ENCODE results near the gene XRCC3.
"Not testable (repeated sequence)": the region's sequence is repeated elsewhere in the genome, so short reads cannot be mapped to it uniquely, and the experiment has no call there.

Gene XRCC3

DNA sequence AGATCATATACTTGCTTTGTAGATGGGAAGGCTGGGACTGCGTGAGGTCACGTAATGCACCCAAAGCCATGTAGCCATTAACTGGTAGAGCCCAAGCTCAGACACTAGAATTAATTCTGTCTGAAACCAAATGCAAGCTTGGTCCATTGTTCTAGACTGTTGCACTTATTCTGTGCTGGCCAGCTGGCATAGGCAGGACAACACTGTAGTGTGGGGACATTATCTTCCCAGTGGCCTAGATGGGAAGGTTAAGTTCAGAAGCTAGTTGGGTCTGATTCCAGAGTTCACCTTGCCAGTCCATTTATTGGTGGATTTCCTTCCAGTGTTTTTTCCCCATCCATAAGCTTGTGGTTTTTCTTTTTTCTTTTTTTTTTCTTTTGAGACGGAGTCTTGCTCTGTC lies 47.1 kb downstream of the XRCC3 start:
- H3K27ac Mint-ChIP-seq (ENCODE audit: low read depth) = no peak overlapping the region
- H3K9me3 Mint-ChIP-seq = no peaks in the 10 kb centered on the region
- H3K4me3 Mint-ChIP-seq = no peak overlapping the region
- DNase-seq (ENCODE audit: low spot score in 2 of 2) (no peak), ATAC-seq (replicated peaks; ENCODE audit: extremely low read depth, poor library complexity, severe bottlenecking) (no peak)
- no peaks in the 10 kb centered on the region for H3K27me3 Mint-ChIP-seq
- H3K4me1 Mint-ChIP-seq = peaks cover 7% of the 10 kb centered on the region
- peaks cover 73% of the 10 kb centered on the region for H3K36me3 Mint-ChIP-seq (ENCODE audit: insufficient read depth)

DNA sequence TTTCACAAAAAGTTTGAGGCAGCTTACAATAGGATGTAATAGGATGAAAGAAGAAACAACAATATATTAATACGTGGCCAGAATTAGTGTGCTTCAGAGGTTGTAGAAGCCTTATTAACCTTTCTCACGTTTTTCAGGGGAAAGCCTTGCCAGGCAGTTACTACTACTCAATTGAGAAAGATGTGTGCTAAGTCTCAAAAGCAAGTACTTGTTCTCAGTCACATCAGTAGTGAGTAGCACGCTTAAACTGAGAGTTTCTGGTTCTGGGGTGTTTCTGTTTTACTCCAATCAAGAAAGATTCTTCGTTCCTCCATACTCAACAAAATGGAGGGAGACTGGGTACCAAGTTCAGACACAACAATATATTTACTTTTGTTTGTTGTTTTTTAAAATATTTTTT lies 47.6 kb downstream of the XRCC3 start:
- ATAC-seq (replicated peaks; ENCODE audit: extremely low read depth, poor library complexity, severe bottlenecking) (no peak), DNase-seq (ENCODE audit: low spot score in 2 of 2) (no peak)
- Mint-ChIP-seq H3K27me3 (no peaks in the 10 kb centered on the region), H3K4me3 (no peak overlapping the region), H3K27ac (ENCODE audit: low read depth) (no peak overlapping the region), H3K4me1 (peaks cover 7% of the 10 kb centered on the region), H3K9me3 (no peaks in the 10 kb centered on the region), H3K36me3 (ENCODE audit: insufficient read depth) (peaks cover 72% of the 10 kb centered on the region)

DNA sequence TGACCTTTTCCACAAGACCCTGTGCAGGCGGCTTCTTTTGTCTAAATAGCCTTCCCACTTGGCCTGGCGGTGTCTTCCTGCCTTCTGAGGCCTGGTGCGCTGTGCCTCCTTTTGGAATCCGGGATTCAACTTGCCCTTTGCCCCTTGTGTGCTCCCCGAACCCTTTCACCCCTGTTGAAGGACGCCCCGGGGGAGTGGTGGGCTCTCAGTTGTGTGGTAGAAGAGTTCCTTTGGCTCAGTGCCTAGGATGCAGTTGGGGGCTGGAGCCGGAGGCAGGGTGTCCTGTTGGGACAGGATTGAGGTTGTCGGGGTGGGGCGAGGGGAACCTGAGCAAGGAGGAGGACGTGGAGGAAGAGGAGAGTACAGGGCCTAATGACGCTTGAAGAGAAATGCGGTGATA lies 51.7 kb downstream of the XRCC3 start:
- H3K9me3 Mint-ChIP-seq = no peaks in the 10 kb centered on the region
- H3K36me3 Mint-ChIP-seq (ENCODE audit: insufficient read depth) = peaks cover 68% of the 10 kb centered on the region
- no peak overlapping the region for H3K27ac Mint-ChIP-seq (ENCODE audit: low read depth)

GRCh38 chr14:103662591-103662990 lies 52.7 kb downstream of the XRCC3 start:
- ATAC-seq (replicated peaks; ENCODE audit: extremely low read depth, poor library complexity, severe bottlenecking) = no peak
- DNase-seq (ENCODE audit: low spot score in 2 of 2) = no peak
- Mint-ChIP-seq H3K27me3 (no peaks in the 10 kb centered on the region), H3K36me3 (ENCODE audit: insufficient read depth) (peaks cover 73% of the 10 kb centered on the region), H3K9me3 (no peaks in the 10 kb centered on the region), H3K4me1 (no peaks in the 10 kb centered on the region), H3K4me3 (no peak overlapping the region), H3K27ac (ENCODE audit: low read depth) (no peak overlapping the region)

More for the DNA sequence above, 51.7 kb downstream of the XRCC3 start:
- no peak for ATAC-seq (replicated peaks; ENCODE audit: extremely low read depth, poor library complexity, severe bottlenecking)
- Mint-ChIP-seq H3K27me3 (no peaks in the 10 kb centered on the region), H3K4me3 (no peak overlapping the region), H3K4me1 (no peaks in the 10 kb centered on the region)
- no peak for DNase-seq (ENCODE audit: low spot score in 2 of 2)

DNA sequence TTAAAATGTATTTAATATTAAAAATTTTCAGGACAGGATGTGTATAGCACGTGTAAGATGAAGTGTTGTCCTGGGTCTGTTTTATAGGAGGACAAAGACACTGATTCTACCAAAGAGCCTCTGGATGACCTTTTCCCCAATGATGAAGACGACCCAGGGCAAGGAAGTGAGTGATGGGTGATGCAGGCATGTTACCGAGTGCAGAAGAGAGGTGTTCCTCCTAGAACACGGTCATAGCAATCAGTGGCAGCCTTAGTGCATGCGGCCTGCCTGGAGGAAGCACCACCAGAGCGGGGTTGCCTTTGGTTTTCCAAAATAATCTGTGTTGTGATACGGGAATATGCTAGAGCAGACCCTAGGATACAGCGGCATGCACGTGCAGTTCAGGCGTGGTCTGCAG lies 53.2 kb downstream of the XRCC3 start:
- ATAC-seq (replicated peaks; ENCODE audit: extremely low read depth, poor library complexity, severe bottlenecking) = no peak
- Mint-ChIP-seq H3K27ac (ENCODE audit: low read depth) (no peak overlapping the region), H3K36me3 (ENCODE audit: insufficient read depth) (peaks cover 74% of the 10 kb centered on the region), H3K27me3 (no peaks in the 10 kb centered on the region), H3K4me1 (no peaks in the 10 kb centered on the region), H3K9me3 (no peaks in the 10 kb centered on the region), H3K4me3 (no peak overlapping the region)
- no peak for DNase-seq (ENCODE audit: low spot score in 2 of 2)

GRCh38 chr14:103659631-103660030 lies 55.6 kb downstream of the XRCC3 start:
- Mint-ChIP-seq H3K27ac (ENCODE audit: low read depth) (no peak overlapping the region), H3K9me3 (no peaks in the 10 kb centered on the region)

GRCh38 chr14:103657471-103657870 lies 57.8 kb downstream of the XRCC3 start:
- peaks cover 7% of the 10 kb centered on the region for H3K4me1 Mint-ChIP-seq
- DNase-seq (ENCODE audit: low spot score in 2 of 2) = no peak
- no peak overlapping the region for H3K27ac Mint-ChIP-seq (ENCODE audit: low read depth)
- H3K36me3 Mint-ChIP-seq (ENCODE audit: insufficient read depth) = peaks cover 80% of the 10 kb centered on the region
- no peaks in the 10 kb centered on the region for H3K27me3 Mint-ChIP-seq
- no peak overlapping the region for H3K4me3 Mint-ChIP-seq
- no peak for ATAC-seq (replicated peaks; ENCODE audit: extremely low read depth, poor library complexity, severe bottlenecking)
- no peaks in the 10 kb centered on the region for H3K9me3 Mint-ChIP-seq

More at GRCh38 chr14:103659631-103660030, 55.6 kb downstream of the XRCC3 start:
- DNase-seq (ENCODE audit: low spot score in 2 of 2) (no peak), ATAC-seq (replicated peaks; ENCODE audit: extremely low read depth, poor library complexity, severe bottlenecking) (no peak)
- Mint-ChIP-seq H3K27me3 (no peaks in the 10 kb centered on the region), H3K4me3 (no peak overlapping the region), H3K4me1 (no peaks in the 10 kb centered on the region), H3K36me3 (ENCODE audit: insufficient read depth) (peaks cover 81% of the 10 kb centered on the region)

GRCh38 chr14:103656756-103657133 lies 58.5 kb downstream of the XRCC3 start:
- H3K9me3 Mint-ChIP-seq = no peaks in the 10 kb centered on the region
- peaks cover 78% of the 10 kb centered on the region for H3K36me3 Mint-ChIP-seq (ENCODE audit: insufficient read depth)
- H3K4me3 Mint-ChIP-seq = no peak overlapping the region
- DNase-seq (ENCODE audit: low spot score in 2 of 2) (no peak), ATAC-seq (replicated peaks; ENCODE audit: extremely low read depth, poor library complexity, severe bottlenecking) (no peak)
- peaks cover 13% of the 10 kb centered on the region for H3K4me1 Mint-ChIP-seq
- no peaks in the 10 kb centered on the region for H3K27me3 Mint-ChIP-seq
- H3K27ac Mint-ChIP-seq (ENCODE audit: low read depth) = no peak overlapping the region

GRCh38 chr14:103656031-103656755 lies 59.1 kb downstream of the XRCC3 start:
- peaks cover 17% of the 10 kb centered on the region for H3K4me1 Mint-ChIP-seq
- H3K9me3 Mint-ChIP-seq = no peaks in the 10 kb centered on the region
- DNase-seq (ENCODE audit: low spot score in 2 of 2) = no peak
- H3K36me3 Mint-ChIP-seq (ENCODE audit: insufficient read depth) = peaks cover 74% of the 10 kb centered on the region
- H3K27me3 Mint-ChIP-seq = no peaks in the 10 kb centered on the region
- H3K27ac Mint-ChIP-seq (ENCODE audit: low read depth) = no peak overlapping the region
- no peak overlapping the region for H3K4me3 Mint-ChIP-seq
- ATAC-seq (replicated peaks; ENCODE audit: extremely low read depth, poor library complexity, severe bottlenecking) = no peak

GRCh38 chr14:103654619-103655018 lies 60.6 kb downstream of the XRCC3 start:
- no peaks in the 10 kb centered on the region for H3K9me3 Mint-ChIP-seq
- DNase-seq (ENCODE audit: low spot score in 2 of 2) = no peak
- peaks cover 64% of the 10 kb centered on the region for H3K36me3 Mint-ChIP-seq (ENCODE audit: insufficient read depth)
- peaks cover 23% of the 10 kb centered on the region for H3K4me1 Mint-ChIP-seq
- no peaks in the 10 kb centered on the region for H3K27me3 Mint-ChIP-seq
- no peak overlapping the region for H3K27ac Mint-ChIP-seq (ENCODE audit: low read depth)
- no peak overlapping the region for H3K4me3 Mint-ChIP-seq
- no peak for ATAC-seq (replicated peaks; ENCODE audit: extremely low read depth, poor library complexity, severe bottlenecking)

DNA sequence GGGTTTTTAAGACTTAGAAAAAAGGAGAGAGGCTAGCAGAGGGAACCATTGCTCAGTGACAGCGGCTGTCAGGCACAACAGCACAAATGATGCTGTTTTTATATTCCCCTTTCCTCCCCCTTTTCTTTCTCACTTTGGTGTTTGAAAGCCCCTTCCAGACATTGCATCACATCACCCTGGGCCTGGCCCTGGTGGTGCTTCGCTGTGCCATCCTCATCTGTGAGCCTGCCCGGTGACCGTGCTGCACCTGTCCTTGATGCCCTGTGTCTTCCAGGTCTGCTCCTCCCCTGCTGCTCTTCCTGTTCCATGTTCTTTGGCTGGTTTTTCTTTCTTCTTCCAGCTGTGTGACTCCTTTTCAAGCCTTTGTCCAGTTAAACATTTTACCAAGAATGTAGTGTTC lies 61.4 kb downstream of the XRCC3 start:
- DNase-seq (ENCODE audit: low spot score in 2 of 2) (no peak), ATAC-seq (replicated peaks; ENCODE audit: extremely low read depth, poor library complexity, severe bottlenecking) (no peak)
- Mint-ChIP-seq H3K27ac (ENCODE audit: low read depth) (peak overlapping the region; percentile 61), H3K27me3 (no peaks in the 10 kb centered on the region), H3K4me3 (no peak overlapping the region), H3K36me3 (ENCODE audit: insufficient read depth) (peaks cover 57% of the 10 kb centered on the region), H3K9me3 (no peaks in the 10 kb centered on the region), H3K4me1 (peaks cover 23% of the 10 kb centered on the region)

DNA sequence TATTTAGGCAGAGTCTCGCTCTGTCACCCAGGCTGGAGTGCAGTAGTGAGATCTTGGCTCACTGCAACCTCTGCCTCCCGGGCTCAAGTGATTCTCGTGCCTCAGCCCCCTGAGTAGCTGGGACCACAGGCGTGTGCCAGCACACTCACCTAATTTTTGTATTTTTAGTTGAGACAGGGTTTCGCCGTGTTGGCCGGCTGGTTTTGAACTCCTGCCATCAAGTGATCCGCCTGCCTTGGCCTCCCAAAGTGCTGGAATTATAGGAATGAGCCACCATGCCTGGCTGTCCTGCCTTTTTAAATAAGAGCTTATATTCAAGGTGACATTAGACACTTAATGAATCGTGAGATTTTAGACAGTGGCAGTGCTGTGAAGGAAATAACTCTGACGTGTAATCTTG lies 61.9 kb downstream of the XRCC3 start:
- Mint-ChIP-seq H3K36me3 (ENCODE audit: insufficient read depth) (peaks cover 56% of the 10 kb centered on the region), H3K4me1 (peaks cover 23% of the 10 kb centered on the region), H3K27ac (ENCODE audit: low read depth) (peak overlapping the region; percentile 61)
- H3K27me3 Mint-ChIP-seq; H3K9me3 Mint-ChIP-seq; ATAC-seq (replicated peaks; ENCODE audit: extremely low read depth, poor library complexity, severe bottlenecking); DNase-seq (ENCODE audit: low spot score in 2 of 2); H3K4me3 Mint-ChIP-seq: not testable (repeated sequence)

GRCh38 chr14:103652806-103653205 lies 62.4 kb downstream of the XRCC3 start:
- ATAC-seq (replicated peaks; ENCODE audit: extremely low read depth, poor library complexity, severe bottlenecking) (no peak), DNase-seq (ENCODE audit: low spot score in 2 of 2) (no peak)
- H3K9me3 Mint-ChIP-seq = no peaks in the 10 kb centered on the region
- H3K4me1 Mint-ChIP-seq = peaks cover 23% of the 10 kb centered on the region
- H3K27ac Mint-ChIP-seq (ENCODE audit: low read depth) = peak overlapping the region; percentile 25
- no peak overlapping the region for H3K4me3 Mint-ChIP-seq
- H3K36me3 Mint-ChIP-seq (ENCODE audit: insufficient read depth) = peaks cover 52% of the 10 kb centered on the region
- no peaks in the 10 kb centered on the region for H3K27me3 Mint-ChIP-seq
